Measurements from ENCODE around the gene CCR4. TPM values are rescaled to one million over a fixed set of nuclear protein-coding genes. Genes with fewer than 3 reads are reported as not detected.

CCR4 gene
- total and polyA plus RNA-seq, 2 of the 4 experiments (the other 2 are of a cell fraction): not detected

GRCh38 chr3:32961189-32961715, 9.8 kb downstream of the CCR4 start:
- Histone ChIP-seq H3K27ac (ENCODE audit: insufficient read depth, low read length) (no peak overlapping the region), H3K36me3 (ENCODE audit: control insufficient read depth, insufficient read depth, low read length) (no peaks in the 10 kb centered on the region), H2BK5ac (ENCODE audit: low read depth, low read length, poor library complexity, severe bottlenecking) (no peak overlapping the region), H2BK20ac (ENCODE audit: low read depth, low read length) (no peak overlapping the region), H4K8ac (ENCODE audit: low read depth in 2 of 2, low read length in 2 of 2) (no peak overlapping the region), H4K20me1 (ENCODE audit: insufficient read depth, low read length) (no peaks in the 10 kb centered on the region), H3K4me1 (ENCODE audit: control insufficient read depth, insufficient read depth, low read length) (peaks cover 2% of the 10 kb centered on the region; the same call in 1 of the 2 replicates), H3K23ac (ENCODE audit: low read depth, low read length) (no peak overlapping the region), H3K18ac (ENCODE audit: low read depth, low read length) (no peak overlapping the region), H3K9me1 (ENCODE audit: insufficient read depth, low read length) (no peaks in the 10 kb centered on the region), H2AK5ac (ENCODE audit: low read depth, low read length) (no peak overlapping the region), H3K4me2 (ENCODE audit: low read depth, low read length) (no peak overlapping the region), H4K91ac (ENCODE audit: insufficient read depth, low read depth, low read length) (no peak overlapping the region), H2BK15ac (ENCODE audit: low read depth, low read length) (no peak overlapping the region), H3K4ac (ENCODE audit: low read depth, low read length) (no peak overlapping the region), H3K4me3 (ENCODE audit: insufficient read depth, low read depth, low read length) (no peak overlapping the region), H3K9ac (ENCODE audit: low read depth, low read length) (no peak overlapping the region), H4K5ac (ENCODE audit: low read depth, low read length) (no peak overlapping the region), H3K56ac (ENCODE audit: extremely low read depth, insufficient read depth, low read length) (no peak overlapping the region), H3K27me3 (ENCODE audit: control insufficient read depth, insufficient read depth, low read length) (peaks cover 14% of the 10 kb centered on the region), H3K9me3 (ENCODE audit: control insufficient read depth, insufficient read depth, low read length) (peaks cover 4% of the 10 kb centered on the region; the same call in 1 of the 2 replicates), H3K14ac (replicated peaks; ENCODE audit: low read depth, low read length) (no peak overlapping the region), H2AK9ac (replicated peaks; ENCODE audit: low read depth, low read length, poor library complexity) (no peak overlapping the region), H3K79me1 (ENCODE audit: low read depth in 1 of 2, low read length in 2 of 2) (no peaks in the 10 kb centered on the region), H2BK120ac (ENCODE audit: low read depth, low read length) (no peak overlapping the region), H2AFZ (replicated peaks; ENCODE audit: low read length, poor library complexity) (no peak overlapping the region)
- BruUV-seq (replicated peaks): no TSS peak
- intact Hi-C loops (cut with micrococcal nuclease) (no loop called here), dilution Hi-C loops (cut with HindIII; ENCODE audit: low sequenced_read_pairs, unreplicated experiment) (no loop called here), in situ Hi-C loops (cut with MboI; ENCODE audit: low sequenced_read_pairs) (loop anchor here (25.0 kb wide), 2 partner anchors 401 to 826 kb away; partner anchors contain the start of gene PDCD6IP)
- DNase-seq: no peak
- ChIA-PET POLR2A (ENCODE audit: unreplicated experiment) (no interaction called here), CTCF (interaction anchor here (1.4 kb wide), 1 partner anchor 10 kb away, joined by 3 read pairs; no protein-coding TSS in a partner anchor)
- no peak for ATAC-seq (ENCODE audit: low read depth)
- WGBS, 2 experiments (ENCODE audit: extremely low coverage in 2 of 2, insufficient read length in 1 of 2): 31% methylated on average over 2 of the region's 5 CpGs; no CpG with 5 or more reads in 1 of the 2 experiments
- no peak for TF ChIP-seq BHLHE40 (IDR thresholded peaks at IDR 0.05; ENCODE audit: low read depth, low read length)
- no peak for TF ChIP-seq CHD1 (IDR thresholded peaks at IDR 0.05; ENCODE audit: low read depth, low read length)
- TF ChIP-seq, protein P1, sequence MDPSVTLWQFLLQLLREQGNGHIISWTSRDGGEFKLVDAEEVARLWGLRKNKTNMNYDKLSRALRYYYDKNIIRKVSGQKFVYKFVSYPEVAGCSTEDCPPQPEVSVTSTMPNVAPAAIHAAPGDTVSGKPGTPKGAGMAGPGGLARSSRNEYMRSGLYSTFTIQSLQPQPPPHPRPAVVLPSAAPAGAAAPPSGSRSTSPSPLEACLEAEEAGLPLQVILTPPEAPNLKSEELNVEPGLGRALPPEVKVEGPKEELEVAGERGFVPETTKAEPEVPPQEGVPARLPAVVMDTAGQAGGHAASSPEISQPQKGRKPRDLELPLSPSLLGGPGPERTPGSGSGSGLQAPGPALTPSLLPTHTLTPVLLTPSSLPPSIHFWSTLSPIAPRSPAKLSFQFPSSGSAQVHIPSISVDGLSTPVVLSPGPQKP (IDR thresholded peaks at IDR 0.05; ENCODE audit: borderline replicate concordance, low read depth, low read length): no peak
- no peak for TF ChIP-seq RCOR1 (IDR thresholded peaks at IDR 0.05; ENCODE audit: insufficient replicate concordance, low read length)
- no peak for TF ChIP-seq MAZ (IDR thresholded peaks at IDR 0.05; ENCODE audit: borderline replicate concordance, low read depth, low read length)
- TF ChIP-seq POLR2A (IDR thresholded peaks at IDR 0.05; ENCODE audit: low read depth, low read length): no peak
- TF ChIP-seq CEBPB (IDR thresholded peaks at IDR 0.05; ENCODE audit: low read depth, low read length): no peak
- TF ChIP-seq, protein P2, sequence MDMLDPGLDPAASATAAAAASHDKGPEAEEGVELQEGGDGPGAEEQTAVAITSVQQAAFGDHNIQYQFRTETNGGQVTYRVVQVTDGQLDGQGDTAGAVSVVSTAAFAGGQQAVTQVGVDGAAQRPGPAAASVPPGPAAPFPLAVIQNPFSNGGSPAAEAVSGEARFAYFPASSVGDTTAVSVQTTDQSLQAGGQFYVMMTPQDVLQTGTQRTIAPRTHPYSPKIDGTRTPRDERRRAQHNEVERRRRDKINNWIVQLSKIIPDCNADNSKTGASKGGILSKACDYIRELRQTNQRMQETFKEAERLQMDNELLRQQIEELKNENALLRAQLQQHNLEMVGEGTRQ (IDR thresholded peaks at IDR 0.05; ENCODE audit: low read depth, low read length): no peak
- TF ChIP-seq CTCF (conservative IDR thresholded peaks at IDR 0.05; ENCODE audit: low read depth, low read length): no peak
- no peak for TF ChIP-seq RFX5 (IDR thresholded peaks at IDR 0.05; ENCODE audit: low read depth, low read length)
- no peak for TF ChIP-seq MAFK (IDR thresholded peaks at IDR 0.05; ENCODE audit: low read depth, low read length)
- no peak for TF ChIP-seq RAD21 (IDR thresholded peaks at IDR 0.05; ENCODE audit: low read length)
- no peak for TF ChIP-seq SMC3 (IDR thresholded peaks at IDR 0.05; ENCODE audit: low read depth, low read length)
- no peak for TF ChIP-seq FOS (IDR thresholded peaks at IDR 0.05; ENCODE audit: low read depth, low read length)
- no peak for TF ChIP-seq NFE2L2 (IDR thresholded peaks at IDR 0.05; ENCODE audit: low read depth, low read length)
- TF ChIP-seq MXI1 (IDR thresholded peaks at IDR 0.05; ENCODE audit: borderline replicate concordance, low read depth, low read length): no peak
